A673 (cell line): Measurements from ENCODE around the gene NLRP1. TPM values are rescaled to one million over a fixed set of nuclear protein-coding genes. Genes with fewer than 3 reads are reported as not detected.

Experiments used
- BruUV-seq: library from RNA; stranded (reverse); fragments of 400-500 nt; replicated peaks from 2 replicates; lab custom pipeline; 2021; lab: Mats Ljungman, UMichigan
- CTCF ChIA-PET: fragments of 300-600 bp; sonication (Branson Sonifier 250); formaldehyde crosslinking; loops from one replicate; lab custom pipeline; 2022; ENCODE audit warnings: antibody characterized with exemption; lab: Charles Lee
- POLR2A ChIA-PET: fragments of 300-600 bp; sonication (Branson Sonifier 250); formaldehyde crosslinking; loops from one replicate; lab custom pipeline; 2022; ENCODE audit warnings: antibody characterized with exemption; ENCODE audit not compliant: low non-redundant PET; lab: Charles Lee
- DNase-seq: peaks from one replicate; pipeline ENCODE4 v3.0.0-alpha.2; 2015; ENCODE audit warnings: low spot score
- H3K27ac ChIP-seq: fragments of 200-600 bp; sonication (generic); 2 replicates; pipeline ENCODE4 v1.5.1; 2016; ENCODE audit warnings: mixed run types, low read depth, mild to moderate bottlenecking, mixed read lengths, antibody characterized with exemption, low read length; ENCODE audit not compliant: poor library complexity, severe bottlenecking
- H3K27me3 ChIP-seq: fragments of 200-600 bp; sonication (generic); replicated peaks from 2 replicates; pipeline ENCODE4 v1.6.1; 2017; ENCODE audit warnings: mixed run types, low read depth, mild to moderate bottlenecking, mixed read lengths, antibody characterized with exemption, low read length; ENCODE audit not compliant: insufficient read depth, poor library complexity
- H3K36me3 ChIP-seq: fragments of 200-600 bp; sonication (generic); 2 replicates; pipeline ENCODE4 v1.6.1; 2016; ENCODE audit warnings: mixed run types, mild to moderate bottlenecking, mixed read lengths, antibody characterized with exemption, low read length; ENCODE audit not compliant: insufficient read depth, poor library complexity, severe bottlenecking
- H3K4me1 ChIP-seq: fragments of 200-600 bp; sonication (generic); 2 replicates; pipeline ENCODE4 v1.6.1; 2017; ENCODE audit warnings: mixed run types, mild to moderate bottlenecking, mixed read lengths, antibody characterized with exemption, low read length; ENCODE audit not compliant: insufficient read depth, poor library complexity, severe bottlenecking
- H3K4me3 ChIP-seq: fragments of 200-600 bp; sonication (generic); 2 replicates; pipeline ENCODE4 v1.5.1; 2016; ENCODE audit warnings: low read depth, mixed run types, mild to moderate bottlenecking, mixed read lengths, low read length; ENCODE audit not compliant: poor library complexity, severe bottlenecking
- H3K9me3 ChIP-seq: fragments of 200-600 bp; sonication (generic); 2 replicates; pipeline ENCODE4 v1.6.1; 2016; ENCODE audit warnings: mixed run types, low read depth, mild to moderate bottlenecking, mixed read lengths, antibody characterized with exemption, low read length; ENCODE audit not compliant: poor library complexity, severe bottlenecking
- CTCF ChIP-seq: fragments of 300-800, 200-600 bp; sonication (generic); conservative IDR thresholded peaks from 2 replicates; pipeline ENCODE4 v1.5.1; 2017; ENCODE audit warnings: low read depth, mild to moderate bottlenecking, antibody characterized with exemption, low read length, moderate library complexity, mixed read lengths
- EZH2 ChIP-seq: fragments of 200-600 bp; sonication (generic); IDR thresholded peaks from 2 replicates; pipeline ENCODE4 v1.6.1; 2017; ENCODE audit warnings: borderline replicate concordance, low read depth, mild to moderate bottlenecking, mixed read lengths, antibody characterized with exemption, low read length; ENCODE audit not compliant: poor library complexity, severe bottlenecking
- intact Hi-C: fragments of 100-400 bp; cut with micrococcal nuclease; formaldehyde crosslinking; loops from one replicate; pipeline ENCODE4 v1.10.0; 2022; ENCODE audit not compliant: unreplicated experiment
- total RNA-seq: library from RNA; stranded (reverse); gene quantifications from 2 replicates; pipeline ENCODE4 v1.2.3, GENCODE V29; 2021

The NLRP1 gene
- total RNA-seq, 1 experiment from 2014 or later: 5.2 TPM

- no peaks in the 10 kb centered on the region for H3K4me1 ChIP-seq
- TF ChIP-seq EZH2: no peak
- TF ChIP-seq CTCF: no peak
- no peak overlapping the region for H3K4me3 ChIP-seq
- H3K27ac ChIP-seq: no peak overlapping the region
- H3K36me3 ChIP-seq: no peaks in the 10 kb centered on the region
- CTCF ChIA-PET: no interaction called here
- H3K27me3 ChIP-seq: peaks cover 88% of the 10 kb centered on the region
- no peak for DNase-seq
- no peaks in the 10 kb centered on the region for H3K9me3 ChIP-seq
- POLR2A ChIA-PET: no interaction called here
- no TSS peak for BruUV-seq
- intact Hi-C loops: no loop called here
These were observed 37.4 kb upstream of the NLRP1 start for GRCh38 chr17:5621729-5622128.

- BruUV-seq: no TSS peak
- H3K27me3 ChIP-seq: peaks cover 90% of the 10 kb centered on the region
- ChIA-PET CTCF (no interaction called here), POLR2A (no interaction called here)
- H3K27ac ChIP-seq: no peak overlapping the region
- TF ChIP-seq CTCF (no peak), EZH2 (no peak)
- intact Hi-C loops: no loop called here
- H3K4me1 ChIP-seq: no peaks in the 10 kb centered on the region
- no peak for DNase-seq
- H3K4me3 ChIP-seq: no peak overlapping the region
- H3K9me3 ChIP-seq: no peaks in the 10 kb centered on the region
- H3K36me3 ChIP-seq: no peaks in the 10 kb centered on the region
These were observed 36.7 kb upstream of the NLRP1 start for GRCh38 chr17:5621026-5621425.

- BruUV-seq: no TSS peak
- TF ChIP-seq CTCF (no peak), EZH2 (no peak)
- ChIA-PET CTCF (no interaction called here), POLR2A (no interaction called here)
- intact Hi-C loops: no loop called here
- Histone ChIP-seq H3K9me3 (no peaks in the 10 kb centered on the region), H3K4me3 (no peak overlapping the region), H3K27ac (no peak overlapping the region), H3K36me3 (no peaks in the 10 kb centered on the region), H3K27me3 (peaks cover 89% of the 10 kb centered on the region), H3K4me1 (no peaks in the 10 kb centered on the region)
- DNase-seq: no peak
These were observed 34.9 kb upstream of the NLRP1 start for GRCh38 chr17:5619088-5619740.
